K562 (cell line): ENCODE measurements around the gene ZNF222. TPM values are rescaled to one million over a fixed set of nuclear protein-coding genes. Genes with fewer than 3 reads are reported as not detected.

Experiments used
- ATAC-seq: fragments of 200-7000 bp; cut with Tn5 transposase; 3 replicates; pipeline ENCODE4 v1.9.1; 2020; ENCODE audit warnings: moderate library complexity
- BruUV-seq: library from RNA; stranded (reverse); fragments of 400-500 nt; replicated peaks from 2 replicates; lab custom pipeline; 2021; lab: Mats Ljungman, UMichigan
- CTCF ChIA-PET: fragments of 300-600 bp; formaldehyde crosslinking; extraction: SDS; loops from one replicate; lab custom pipeline; 2021; ENCODE audit warnings: low intra/inter-chr PET ratio; lab: Yijun Ruan, JAX
- POLR2A ChIA-PET: fragments of 300-600, 350-650 bp; sonication (Branson Sonifier 250); formaldehyde crosslinking; extraction: SDS; loops from one replicate; lab custom pipeline; 2021; ENCODE audit warnings: antibody characterized with exemption, inconsistent platforms; lab: Yijun Ruan, JAX
- DNase-seq, 4 experiments: peaks; one replicate each; pipeline versions ENCODE4 v3.0.0 to v3.0.0-alpha.2; 2011 to 2018; ENCODE audit warnings: low spot score in 3 of 4, mixed read lengths in 3 of 4; ENCODE audit errors: extremely low read depth in 1 of 4
- FAIRE-seq: peaks from 2 replicates; lab custom pipeline; 2011; peaks lifted over from hg19 to GRCh38; lab: Jason Lieb, UNC
- H2AFZ ChIP-seq: 2 replicates; pipeline ENCODE4 v1.6.0; 2011; ENCODE audit warnings: low read depth, low read length, control low read depth, inconsistent platforms
- H3K27ac ChIP-seq: fragments of 200-600 bp; 3 replicates; pipeline ENCODE4 v1.8.0; 2011; ENCODE audit warnings: low read depth, mild to moderate bottlenecking, control low read depth, inconsistent platforms, low read length, moderate library complexity, mixed read lengths; ENCODE audit errors: extremely low read depth
- H3K27me3 ChIP-seq, 2 experiments: fragments of 300-600 bp in 1 of 2; 2 replicates in 1 of 2; 3 replicates in 1 of 2; pipeline versions ENCODE4 v1.6.0 to v1.8.0; 2011; ENCODE audit warnings: inconsistent platforms in 2 of 2, low read length in 2 of 2, mild to moderate bottlenecking in 1 of 2, mixed read lengths in 1 of 2, moderate library complexity in 1 of 2; ENCODE audit not compliant: control insufficient read depth in 2 of 2, insufficient read depth in 2 of 2
- H3K36me3 ChIP-seq: fragments of 300-600 bp; 3 replicates; pipeline ENCODE4 v1.8.0; 2011; ENCODE audit warnings: mild to moderate bottlenecking, low read length, inconsistent platforms; ENCODE audit not compliant: control insufficient read depth, insufficient read depth
- H3K4me1 ChIP-seq, 2 experiments: fragments of 200-600 bp in 1 of 2; replicated peaks in 1 of 2; 2 replicates in 1 of 2; 3 replicates in 1 of 2; pipeline versions ENCODE4 v1.5.1 to v1.8.0; 2011; ENCODE audit warnings: inconsistent platforms in 2 of 2, low read length in 2 of 2, mild to moderate bottlenecking in 1 of 2, mixed read lengths in 1 of 2, moderate library complexity in 1 of 2; ENCODE audit not compliant: control insufficient read depth in 2 of 2, insufficient read depth in 2 of 2
- H3K4me2 ChIP-seq: 2 replicates; pipeline ENCODE4 v1.6.1; 2011; ENCODE audit warnings: low read length, control low read depth, inconsistent platforms, mixed read lengths; ENCODE audit not compliant: insufficient read depth
- H3K4me3 ChIP-seq: fragments of 200-600 bp; sonication (generic), shearing (Covaris generic); 2 replicates; pipeline ENCODE4 v1.5.1; 2016; ENCODE audit warnings: control low read depth, inconsistent platforms
- H3K79me2 ChIP-seq: fragments of 200-600 bp; 3 replicates; pipeline ENCODE4 v1.8.0; 2011; ENCODE audit warnings: low read length, inconsistent platforms; ENCODE audit not compliant: control insufficient read depth, insufficient read depth
- H3K9ac ChIP-seq, 2 experiments: 2 replicates each; pipeline versions ENCODE4 v1.6.0 to v1.6.1; 2011; ENCODE audit warnings: low read depth in 2 of 2, low read length in 2 of 2, control low read depth in 1 of 2, inconsistent platforms in 1 of 2, mild to moderate bottlenecking in 1 of 2, mixed read lengths in 1 of 2; ENCODE audit not compliant: insufficient read depth in 1 of 2
- H3K9me1 ChIP-seq: one replicate; pipeline ENCODE4 v1.6.0; 2011; ENCODE audit warnings: inconsistent platforms, mild to moderate bottlenecking, low read length, moderate library complexity; ENCODE audit not compliant: control insufficient read depth, insufficient read depth
- H3K9me3 ChIP-seq: replicated peaks from 2 replicates; pipeline ENCODE4 v1.5.1; 2011; ENCODE audit warnings: low read depth, low read length, inconsistent platforms; ENCODE audit not compliant: control insufficient read depth, insufficient read depth
- H4K20me1 ChIP-seq: replicated peaks from 2 replicates; pipeline ENCODE4 v1.6.1; 2011; ENCODE audit warnings: low read length, inconsistent platforms, mixed read lengths; ENCODE audit not compliant: control insufficient read depth, insufficient read depth
- FOXJ3 ChIP-seq: sonication (generic); formaldehyde crosslinking; IDR thresholded peaks from 2 replicates; pipeline ENCODE4 v1.4.0; 2020; ENCODE audit warnings: mild to moderate bottlenecking, missing genetic modification reagents
- NFXL1 ChIP-seq: fragments of 450-650 bp; formaldehyde crosslinking; IDR thresholded peaks from 2 replicates; pipeline ENCODE4 v1.4.0; 2021; ENCODE audit warnings: mild to moderate bottlenecking
- NRF1 ChIP-seq, 2 experiments: fragments of 450-650 bp; IDR thresholded peaks in 1 of 2; conservative IDR thresholded peaks in 1 of 2; 2 replicates each; pipeline ENCODE4 v1.6.1; 2014; ENCODE audit warnings: mild to moderate bottlenecking in 2 of 2
- RBM34 ChIP-seq: fragments of 200-400 bp; formaldehyde crosslinking; IDR thresholded peaks from 2 replicates; pipeline ENCODE4 v1.6.1; 2018; ENCODE audit warnings: low read length, borderline replicate concordance; ENCODE audit not compliant: insufficient read depth
- SIX5 ChIP-seq, 2 experiments: IDR thresholded peaks; 2 replicates each; pipeline ENCODE4 v1.6.1; 2011; ENCODE audit warnings: low read length in 2 of 2, borderline replicate concordance in 1 of 2, low read depth in 1 of 2, mild to moderate bottlenecking in 1 of 2, moderate library complexity in 1 of 2; ENCODE audit not compliant: insufficient read depth in 1 of 2
- SOX6 ChIP-seq: fragments of 450-650 bp; IDR thresholded peaks from 2 replicates; pipeline ENCODE4 v1.6.1; 2014; ENCODE audit warnings: mild to moderate bottlenecking
- ZKSCAN1 ChIP-seq: fragments of 150-350 bp; IDR thresholded peaks from 2 replicates; pipeline ENCODE4 v1.6.1; 2016; ENCODE audit warnings: low read depth, low read length
- ZNF12 ChIP-seq: sonication (generic); formaldehyde crosslinking; IDR thresholded peaks from 2 replicates; pipeline ENCODE4 v1.4.0; 2020; ENCODE audit warnings: mild to moderate bottlenecking, missing genetic modification reagents
- ZNF253 ChIP-seq: fragments of 250-450 bp; sonication (Bioruptor Pico); conservative IDR thresholded peaks from 2 replicates; pipeline ENCODE4 v1.6.1; 2021; ENCODE audit warnings: mild to moderate bottlenecking
- ZNF274 ChIP-seq: IDR thresholded peaks from 2 replicates; pipeline ENCODE4 v1.6.1; 2011; ENCODE audit warnings: low read depth, mild to moderate bottlenecking, low read length, moderate library complexity, borderline replicate concordance
- ZNF780A ChIP-seq: fragments of 250-450 bp; sonication (Bioruptor Pico); IDR thresholded peaks from 2 replicates; pipeline ENCODE4 v1.5.0; 2021; ENCODE audit warnings: mild to moderate bottlenecking
- ZNF830 ChIP-seq: fragments of 250-450 bp; sonication (Bioruptor Pico); IDR thresholded peaks from 2 replicates; pipeline ENCODE4 v1.5.0; 2021; ENCODE audit warnings: mild to moderate bottlenecking
- WGBS: fragments of 100-300 bp; shearing (Covaris generic); methylation state at CpG from one replicate; pipeline ENCODE4 v1.1.6; 2016; ENCODE audit warnings: low coverage, mixed read lengths; ENCODE audit not compliant: insufficient coverage; ENCODE audit errors: missing lambda C conversion rate; 5-methylcytosine and 5-hydroxymethylcytosine counted together
- in situ Hi-C: fragments of 300-500 bp; cut with MboI; formaldehyde crosslinking; loops from 4 replicates; pipeline ENCODE4 v1.15.0; 2018; ENCODE audit warnings: inconsistent platforms, mixed read lengths
- intact Hi-C: fragments of 100-400 bp; cut with micrococcal nuclease; formaldehyde crosslinking; loops from 2 replicates; pipeline ENCODE4 v1.14.2; 2022
- polyA plus RNA-seq, 8 experiments: library from polyadenylated mRNA; depleted of rRNA in 4 of 8; stranded (reverse) in 5 of 8; unstranded in 3 of 8; fragments of >200 nt; fragmentation: Nextera tagmentation in 2 of 8; fragmentation: Illumina TruSeq in 1 of 8; extraction: Ambion mirVana in 2 of 8; extraction: Trizol in 1 of 8; gene quantifications; 2 replicates each; pipeline versions ENCODE4 v1.2.1 to v1.2.3, GENCODE V29; 2011 to 2014; ENCODE audit warnings: inconsistent platforms in 1 of 8, missing spikeins in 1 of 8
- total RNA-seq, 7 experiments: library from RNA; depleted of rRNA in 6 of 7; stranded (reverse); fragments of >200 nt in 6 of 7; fragmentation: Illumina TruSeq in 2 of 7; extraction: Trizol in 2 of 7; gene quantifications; 2 replicates each; pipeline versions ENCODE4 v1.2.1 to v1.2.3, GENCODE V29; 2011 to 2021; ENCODE audit warnings: low replicate concordance in 1 of 7
- TF ChIP-seq, protein P1 (sequence below): fragments of 250-450 bp; sonication (Bioruptor Pico); IDR thresholded peaks from 2 replicates; pipeline ENCODE4 v1.5.0; 2022; ENCODE audit warnings: mild to moderate bottlenecking

The ZNF222 gene
- total and polyA plus RNA-seq, 9 of the 15 experiments (the other 6 are each of a cell fraction or from before 2014, with no cell fraction given), result 2.3 to 4.5 (median 3.0) TPM

DNA sequence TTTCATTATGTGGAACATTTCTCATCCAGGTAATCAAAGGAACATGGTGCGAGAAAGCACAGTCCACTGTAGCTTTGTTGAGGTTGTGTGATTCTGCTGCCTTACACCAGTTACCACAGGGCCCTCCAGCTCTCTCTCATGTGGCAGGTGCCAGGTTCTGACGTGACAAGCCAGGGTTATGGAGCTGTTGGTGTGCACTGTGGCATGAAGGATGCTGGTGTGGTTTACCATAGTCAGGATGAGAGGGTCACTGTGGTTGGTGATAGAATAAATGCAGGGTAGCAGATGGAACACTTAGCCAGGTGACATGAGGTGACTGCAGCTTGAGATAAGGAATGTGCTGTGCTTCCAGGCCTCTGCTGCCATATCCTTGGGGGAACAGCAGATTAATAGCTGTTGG lies 34.0 kb downstream of the ZNF222 start:
- ATAC-seq (no peak), DNase-seq (no peak), FAIRE-seq (no peak)
- H3K27me3 ChIP-seq, result no peaks in the 10 kb centered on the region; a peak in 2 of 5 replicates
- CTCF ChIA-PET, result no interaction called here
- POLR2A ChIA-PET, result no interaction called here
- no peak overlapping the region for H3K4me3 ChIP-seq
- intact Hi-C loops (no loop called here), in situ Hi-C loops (no loop called here)
- H3K79me2 ChIP-seq, result no peaks in the 10 kb centered on the region
- H3K36me3 ChIP-seq, result no peaks in the 10 kb centered on the region
- H3K4me2 ChIP-seq, result no peak overlapping the region
- no peak overlapping the region for H2AFZ ChIP-seq
- H3K27ac ChIP-seq, result no peak overlapping the region
- no peaks in the 10 kb centered on the region for H3K4me1 ChIP-seq
- H3K9ac ChIP-seq, result no peak overlapping the region
- BruUV-seq, result no TSS peak
- no peaks in the 10 kb centered on the region for H4K20me1 ChIP-seq
- WGBS, result 0% methylated on average over 2 of the region's 2 CpGs
- no peaks in the 10 kb centered on the region for H3K9me3 ChIP-seq
- H3K9me1 ChIP-seq, result no peaks in the 10 kb centered on the region
- TF ChIP-seq ZNF12 (CRISPR knock-in tag), result no peak
- TF ChIP-seq ZNF253 (CRISPR knock-in tag), result no peak
- TF ChIP-seq NRF1 (conservative IDR thresholded peaks at IDR 0.05 in 1 of 2, IDR thresholded peaks at IDR 0.05 in 1 of 2), result no peak
- TF ChIP-seq SIX5 (IDR thresholded peaks at IDR 0.05; ENCODE audit: borderline replicate concordance in 1 of 2, insufficient read depth in 1 of 2, low read depth in 1 of 2, low read length in 2 of 2), result no peak
- no peak for TF ChIP-seq SOX6
- no peak for TF ChIP-seq ZKSCAN1
- TF ChIP-seq, protein P1, sequence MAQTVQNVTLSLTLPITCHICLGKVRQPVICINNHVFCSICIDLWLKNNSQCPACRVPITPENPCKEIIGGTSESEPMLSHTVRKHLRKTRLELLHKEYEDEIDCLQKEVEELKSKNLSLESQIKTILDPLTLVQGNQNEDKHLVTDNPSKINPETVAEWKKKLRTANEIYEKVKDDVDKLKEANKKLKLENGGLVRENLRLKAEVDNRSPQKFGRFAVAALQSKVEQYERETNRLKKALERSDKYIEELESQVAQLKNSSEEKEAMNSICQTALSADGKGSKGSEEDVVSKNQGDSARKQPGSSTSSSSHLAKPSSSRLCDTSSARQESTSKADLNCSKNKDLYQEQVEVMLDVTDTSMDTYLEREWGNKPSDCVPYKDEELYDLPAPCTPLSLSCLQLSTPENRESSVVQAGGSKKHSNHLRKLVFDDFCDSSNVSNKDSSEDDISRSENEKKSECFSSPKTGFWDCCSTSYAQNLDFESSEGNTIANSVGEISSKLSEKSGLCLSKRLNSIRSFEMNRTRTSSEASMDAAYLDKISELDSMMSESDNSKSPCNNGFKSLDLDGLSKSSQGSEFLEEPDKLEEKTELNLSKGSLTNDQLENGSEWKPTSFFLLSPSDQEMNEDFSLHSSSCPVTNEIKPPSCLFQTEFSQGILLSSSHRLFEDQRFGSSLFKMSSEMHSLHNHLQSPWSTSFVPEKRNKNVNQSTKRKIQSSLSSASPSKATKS (CRISPR knock-in tag), result no peak
- TF ChIP-seq ZNF830 (CRISPR knock-in tag), result no peak
- no peak for TF ChIP-seq ZNF274
- no peak for TF ChIP-seq RBM34
- no peak for TF ChIP-seq ZNF780A (CRISPR knock-in tag)
- no peak for TF ChIP-seq NFXL1 (CRISPR knock-in tag)
- TF ChIP-seq FOXJ3, result no peak
